Activated CD8-positive, alpha-beta memory T cell treated with anti-CD3 and anti-CD28 coated beads for 1 hour (primary cell): ENCODE results near the gene CHAD.
"Not testable (repeated sequence)": the region's sequence is repeated elsewhere in the genome, so short reads cannot be mapped to it uniquely, and the experiment has no call there.

Source experiments
- DNase-seq, 2 donors: peaks; one replicate each; pipeline ENCODE4 v3.0.0-alpha.2; 2020; ENCODE audit warnings: low read depth in 1 of 2; ENCODE audit errors: extremely low read depth in 1 of 2

CHAD gene

DNA sequence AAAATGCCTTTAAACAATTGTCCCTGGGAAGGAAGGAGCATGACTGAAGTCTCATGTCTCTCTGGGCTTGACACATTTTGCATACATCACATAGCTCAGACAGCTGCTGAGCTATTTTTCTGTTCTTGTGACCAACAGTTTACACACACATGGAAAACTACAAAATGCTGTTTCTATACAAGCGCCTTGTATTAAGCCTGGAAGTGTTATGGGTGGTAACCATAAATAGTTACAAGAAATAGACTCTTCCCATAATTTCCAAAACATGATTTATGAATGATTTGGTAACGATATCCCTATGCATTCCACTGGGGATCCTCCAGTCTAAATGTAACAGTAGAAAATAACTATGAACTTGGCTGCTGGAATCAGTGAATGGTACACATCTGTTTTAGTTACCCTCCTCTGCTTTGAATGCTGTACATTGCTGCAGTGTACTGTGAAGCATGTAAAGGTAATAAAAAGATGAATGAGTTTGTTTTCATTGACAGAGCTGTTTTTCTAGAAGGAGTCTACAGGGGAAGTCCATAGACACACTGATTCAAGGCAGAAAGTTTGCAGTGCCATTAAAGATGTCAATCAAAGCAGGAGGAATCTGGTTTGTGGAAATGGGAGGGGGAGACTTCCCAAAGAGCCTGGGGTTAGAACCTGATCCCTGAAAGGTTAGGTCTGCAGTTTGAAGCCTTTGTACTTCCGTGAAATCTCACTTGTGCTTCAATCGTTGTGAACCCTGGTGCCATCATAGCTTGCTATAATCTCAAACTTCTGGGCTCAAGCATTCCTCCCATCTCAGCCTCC lies 37.7 kb downstream of the CHAD start:
- no peak for DNase-seq

DNA sequence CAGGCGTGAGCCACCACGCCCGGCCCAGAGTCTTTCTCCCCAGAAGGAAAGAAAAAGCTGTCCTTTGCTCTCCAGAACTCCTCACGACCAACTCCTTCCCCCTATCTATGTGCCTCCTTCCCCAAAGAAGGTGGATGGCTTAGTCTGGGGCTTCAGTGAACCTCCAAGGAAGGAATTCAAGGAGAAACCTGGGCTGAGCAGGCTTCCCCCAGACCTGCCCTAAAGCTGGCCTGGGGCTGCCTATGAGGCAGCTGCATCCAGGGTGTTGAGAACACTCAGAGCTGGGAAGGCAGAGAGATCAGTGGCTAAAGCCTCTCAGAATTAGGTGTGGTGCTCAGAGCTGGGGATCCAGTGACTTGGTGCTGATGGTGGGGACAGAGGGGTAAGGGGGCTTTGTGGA lies 38.9 kb downstream of the CHAD start:
- DNase-seq = no peak

DNA sequence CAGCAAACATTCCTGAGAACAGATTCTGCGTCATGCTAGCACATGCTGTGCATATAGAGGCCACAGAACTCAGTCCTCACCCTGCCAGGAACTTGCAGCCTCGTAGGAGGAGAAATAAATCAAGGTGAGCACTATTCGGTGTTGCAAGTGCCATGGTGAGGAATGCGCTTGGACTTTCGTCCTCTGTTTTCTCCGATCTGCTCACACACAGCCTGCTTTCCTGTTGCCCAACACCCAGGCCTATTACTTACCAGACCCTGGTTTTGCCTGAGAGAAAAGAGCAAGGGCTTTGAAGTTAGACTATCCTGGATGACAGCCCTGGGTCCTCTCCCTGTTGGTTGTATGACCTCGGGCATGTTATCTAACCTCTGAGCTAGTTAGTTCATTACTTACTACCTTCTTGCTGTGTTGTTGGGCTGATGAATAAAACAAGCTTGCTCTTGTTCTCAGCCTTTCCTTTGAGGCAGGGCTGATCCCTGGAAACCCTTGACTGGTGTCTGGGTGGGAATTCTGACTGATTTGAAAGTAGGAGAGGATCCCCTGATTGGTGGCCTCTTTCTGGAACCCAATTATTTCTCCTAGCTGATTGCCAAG lies 39.8 kb downstream of the CHAD start:
- no peak for DNase-seq

DNA sequence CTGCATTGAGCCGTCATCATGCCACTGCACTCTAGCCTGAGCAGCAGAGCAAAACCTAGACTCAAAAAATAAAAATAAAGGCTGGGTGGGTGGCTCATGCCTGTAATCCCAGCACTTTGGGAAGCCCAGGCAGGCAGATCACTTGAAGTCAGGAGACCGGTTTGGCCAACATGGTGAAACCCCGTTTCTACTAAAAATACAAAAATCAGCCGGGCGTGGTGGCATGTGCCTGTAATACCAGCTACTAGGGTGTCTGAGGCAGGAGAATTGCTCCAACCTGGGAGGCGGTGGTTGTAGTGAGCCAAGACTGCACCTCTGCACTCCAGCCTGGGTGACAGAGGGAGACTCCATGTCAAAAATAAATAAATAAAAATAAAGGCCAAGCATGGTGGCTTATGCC lies 40.6 kb downstream of the CHAD start:
- DNase-seq = not testable (repeated sequence)

DNA sequence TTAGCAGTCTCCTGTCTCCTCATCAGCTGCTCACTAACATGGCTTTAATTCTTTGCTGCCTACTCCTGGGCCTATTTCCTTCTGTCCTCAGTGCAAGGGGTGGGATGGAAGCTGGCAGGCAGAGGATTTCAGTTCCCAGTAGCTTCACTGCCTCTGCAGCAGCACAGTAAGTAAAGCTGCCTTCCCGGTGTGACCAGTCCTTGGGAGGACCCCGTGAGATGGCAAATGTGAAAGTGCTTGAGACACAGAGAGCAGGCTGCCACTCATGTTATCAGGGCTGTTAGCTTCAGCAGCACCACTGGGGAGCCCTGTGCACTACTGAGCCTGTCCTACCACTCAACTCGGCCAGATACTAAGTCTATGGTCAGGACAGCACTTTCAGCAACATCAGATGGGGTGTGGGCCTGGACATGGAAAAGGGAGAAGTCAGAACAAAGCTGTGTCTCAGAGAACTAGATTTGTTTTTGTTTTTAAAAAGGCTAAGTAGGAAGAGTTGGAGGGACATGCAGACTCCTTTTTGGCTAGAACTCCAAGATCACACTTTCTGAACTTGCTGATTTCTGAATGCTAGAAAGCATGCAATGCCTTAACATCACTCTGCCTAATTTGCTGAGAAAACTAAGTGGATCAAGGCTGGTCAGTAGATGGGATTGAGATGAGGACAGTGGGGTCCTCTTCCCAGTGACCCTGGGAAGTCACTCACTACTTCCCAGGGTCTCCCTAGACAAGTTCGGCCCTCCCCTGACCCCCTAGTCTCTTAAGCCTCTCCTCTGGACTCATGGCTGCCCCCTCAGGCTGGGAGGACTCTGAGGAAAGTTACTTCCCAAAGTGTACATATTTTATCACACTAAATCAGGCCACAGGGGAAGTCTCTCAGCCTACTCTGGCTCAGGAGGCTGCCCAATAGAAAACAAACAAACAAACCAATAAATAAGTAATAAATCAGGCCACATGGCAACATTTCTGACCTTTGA lies 41.6 kb downstream of the CHAD start:
- DNase-seq = no peak

DNA sequence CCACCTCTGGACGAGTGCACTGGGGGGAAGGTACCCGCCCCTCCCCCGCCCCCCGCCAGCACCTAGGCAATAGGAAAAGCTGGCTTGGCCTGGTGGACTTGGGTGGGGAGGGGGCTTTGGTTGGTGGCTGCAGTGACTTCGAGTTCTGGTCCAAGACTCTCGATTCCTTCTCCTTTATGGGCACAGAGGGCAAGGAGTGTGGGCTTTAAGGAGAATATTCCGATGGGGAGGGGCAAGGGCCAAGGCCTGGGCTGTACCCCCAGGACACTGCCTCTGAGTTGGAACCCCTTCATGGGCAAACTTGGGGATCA lies 42.3 kb downstream of the CHAD start:
- no peak for DNase-seq

DNA sequence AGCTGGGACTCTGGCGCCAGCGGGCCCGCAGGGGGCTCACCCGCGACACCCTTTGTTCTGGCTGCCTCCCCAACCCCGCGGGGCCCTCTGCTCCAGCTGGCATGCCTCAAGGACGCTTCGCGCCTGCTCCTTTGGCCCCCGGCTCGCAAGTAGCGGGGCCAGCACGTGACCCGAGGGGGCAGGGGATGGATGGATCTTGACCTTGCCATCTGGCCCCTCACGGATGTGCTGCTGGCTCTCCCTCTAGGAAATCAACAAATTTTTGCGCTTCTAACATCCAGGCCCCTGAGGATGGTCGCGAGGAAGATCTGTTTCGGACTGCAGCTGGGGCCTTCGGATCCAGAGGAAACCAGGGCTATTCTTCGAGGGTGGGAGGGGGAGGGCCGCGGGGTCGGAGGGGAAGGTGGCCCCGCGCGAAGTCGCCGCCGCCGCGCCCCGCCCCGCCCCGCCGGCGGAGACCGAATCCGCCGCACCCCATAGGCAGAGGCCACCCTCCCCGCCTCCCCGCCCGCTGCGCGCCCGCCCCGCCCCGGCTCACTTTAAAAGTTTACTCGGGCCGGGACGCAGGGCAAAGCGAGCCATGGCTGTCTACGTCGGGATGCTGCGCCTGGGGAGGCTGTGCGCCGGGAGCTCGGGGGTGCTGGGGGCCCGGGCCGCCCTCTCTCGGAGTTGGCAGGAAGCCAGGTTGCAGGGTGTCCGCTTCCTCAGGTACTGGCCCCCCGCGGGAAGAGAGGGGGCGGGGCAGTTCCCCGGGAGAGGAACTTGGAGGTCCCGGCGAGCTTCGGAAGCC lies 42.8 kb downstream of the CHAD start, which contains the start of gene ACSF2:
Gene ACSF2 (plus strand): TSS at position 537 of the 790 bp plus-strand sequence. CDS start 44 bp downstream, at position 581.
- DNase-seq = peak in 1 of 2 donors; percentile 62

DNA sequence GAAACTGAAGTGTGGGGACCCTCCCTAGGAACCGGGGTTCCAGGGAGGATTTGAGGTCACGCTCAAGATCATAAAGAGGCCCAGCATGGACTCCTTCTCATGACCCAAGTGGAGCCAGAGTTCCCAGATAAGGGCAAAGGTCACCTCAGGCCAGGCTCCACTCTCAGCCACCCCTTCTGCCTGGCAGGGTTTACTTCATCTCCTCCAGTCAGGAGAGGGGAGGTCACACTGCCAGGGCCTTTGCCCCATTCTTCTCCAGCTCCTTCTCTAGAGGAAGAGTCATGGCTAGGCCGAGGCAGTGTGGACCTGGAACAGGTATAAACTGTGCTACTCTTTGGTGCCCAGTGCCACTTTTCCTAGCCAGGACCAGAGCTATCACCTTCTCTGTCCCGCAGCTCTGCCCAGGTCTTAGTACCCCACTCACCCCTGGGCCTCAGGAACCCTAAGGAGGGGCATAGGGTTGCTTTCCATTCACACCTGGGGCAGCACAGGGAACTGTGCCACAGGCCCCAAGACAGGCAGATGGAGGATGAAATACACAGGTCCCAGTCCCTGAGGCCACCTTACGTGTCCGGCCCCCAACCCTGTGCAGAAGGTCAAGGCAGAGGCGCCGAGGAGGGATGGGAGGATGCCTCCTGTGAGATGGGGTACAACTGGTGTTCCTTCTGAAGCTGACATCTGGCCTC lies 43.5 kb downstream of the CHAD start:
- no peak for DNase-seq

DNA sequence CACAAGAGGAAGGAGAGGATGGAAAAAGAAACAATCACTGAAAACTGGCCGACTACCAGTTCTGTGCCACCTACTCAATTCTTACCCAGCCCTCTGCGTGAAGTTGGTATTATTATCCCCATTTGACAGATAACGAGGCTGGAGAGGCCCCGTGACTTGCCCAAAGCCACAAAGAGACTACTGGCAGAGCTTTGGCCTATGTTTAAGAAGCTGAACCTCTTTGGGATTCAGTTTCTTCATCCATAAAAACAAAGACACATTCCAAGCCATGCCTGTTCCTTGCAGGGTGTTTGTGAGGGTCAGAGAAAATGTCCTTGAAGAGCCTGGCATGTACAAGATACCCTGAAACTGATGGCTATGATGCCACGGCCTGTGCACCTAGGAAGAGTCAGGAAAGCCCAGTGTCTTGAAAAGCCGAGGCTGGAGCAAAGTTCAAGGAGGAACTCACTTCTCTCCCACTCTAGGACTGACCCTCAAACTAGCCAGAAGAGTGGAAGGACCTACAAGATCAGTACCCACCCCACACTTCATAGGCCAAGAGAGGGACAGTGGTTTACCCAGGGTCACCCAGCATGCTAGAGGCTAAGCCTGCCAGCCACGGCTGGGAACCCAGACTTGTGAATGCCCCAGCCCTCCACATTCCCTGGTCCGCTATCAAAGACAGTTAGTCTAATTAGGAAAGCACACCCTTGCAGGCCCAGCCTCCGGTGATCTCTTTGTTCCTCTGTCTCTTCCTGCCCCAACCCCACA lies 44.3 kb downstream of the CHAD start:
- no peak for DNase-seq

DNA sequence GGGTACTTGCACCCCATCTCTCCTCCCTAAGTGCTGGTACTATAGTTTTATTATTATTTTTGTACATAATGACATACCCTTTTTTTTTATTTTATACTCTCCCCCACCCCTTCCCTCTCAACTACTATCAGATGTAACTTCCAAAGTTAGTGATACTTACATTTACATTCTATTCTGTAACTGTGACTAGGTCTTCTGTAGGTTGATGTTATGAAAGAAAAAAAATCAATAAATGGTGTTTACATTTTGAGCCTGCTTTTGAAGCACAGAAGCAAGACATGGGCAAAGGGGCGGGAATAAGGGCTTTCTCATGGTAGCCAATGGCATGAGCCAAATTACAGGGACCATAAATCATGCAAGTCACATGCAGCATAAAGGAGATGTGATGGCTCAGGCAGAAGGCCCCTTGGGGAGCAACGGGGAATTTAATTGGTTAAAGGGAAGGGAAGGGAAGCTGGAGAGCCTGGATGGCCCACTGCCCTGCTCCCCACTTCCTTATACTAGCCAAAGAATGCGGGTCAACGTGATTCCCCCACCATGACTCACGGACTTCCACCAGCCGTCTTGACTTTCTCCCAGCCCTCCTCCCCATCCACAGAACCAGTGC lies 45.0 kb downstream of the CHAD start:
- DNase-seq = no peak

DNA sequence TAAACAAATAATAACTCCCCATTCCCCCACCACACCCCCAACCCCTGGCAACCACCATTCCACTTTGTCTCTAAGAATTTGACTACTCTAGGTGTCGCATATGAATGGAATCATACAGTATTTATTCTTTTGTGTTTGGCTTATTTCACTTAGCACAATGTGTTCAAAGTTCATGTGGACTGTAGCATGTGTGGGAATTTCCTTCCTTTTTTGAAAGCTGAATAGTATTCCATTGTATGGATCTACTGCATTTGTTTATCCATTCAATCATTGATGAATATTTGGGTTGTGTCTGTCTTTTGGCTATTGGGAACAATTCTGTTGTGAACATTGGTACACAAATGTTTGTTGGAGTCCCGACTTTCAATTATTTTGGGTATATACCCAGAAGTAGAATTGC lies 45.9 kb downstream of the CHAD start:
- DNase-seq = no peak

DNA sequence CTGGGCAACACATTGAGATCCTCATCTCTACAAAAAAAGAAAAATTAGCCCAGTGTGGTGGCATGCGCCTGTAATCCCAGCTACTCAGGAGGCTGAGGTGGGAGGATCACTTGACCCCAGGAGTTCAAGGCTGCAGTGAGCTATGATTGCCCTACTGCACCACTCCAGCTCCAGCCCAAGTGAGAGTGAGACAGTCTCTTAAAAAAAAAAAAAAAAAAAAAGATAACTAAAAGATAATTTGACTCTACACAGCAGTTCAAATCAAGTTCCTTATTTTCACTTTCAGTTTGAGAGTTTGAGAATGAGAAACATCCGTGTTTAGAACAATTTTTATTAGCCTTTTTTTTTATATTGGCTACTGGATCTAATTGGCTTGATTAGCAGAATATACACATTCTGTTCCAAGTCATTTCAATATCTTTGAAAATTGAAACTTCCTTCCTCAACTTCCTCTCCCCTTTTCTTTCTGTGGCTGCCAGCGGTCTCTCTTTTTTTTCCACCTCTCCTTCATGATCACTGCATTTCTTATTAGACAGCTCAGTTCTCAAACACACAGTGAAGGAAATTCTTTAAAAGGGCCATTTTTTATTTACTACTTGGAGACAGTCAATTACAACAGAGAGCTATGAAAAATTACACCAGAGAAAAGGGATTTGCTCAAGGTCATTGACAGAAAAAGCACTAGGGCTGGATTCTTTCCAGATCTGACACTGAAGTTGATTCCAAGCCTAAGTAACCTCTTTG lies 47.2 kb downstream of the CHAD start:
- DNase-seq = no peak

DNA sequence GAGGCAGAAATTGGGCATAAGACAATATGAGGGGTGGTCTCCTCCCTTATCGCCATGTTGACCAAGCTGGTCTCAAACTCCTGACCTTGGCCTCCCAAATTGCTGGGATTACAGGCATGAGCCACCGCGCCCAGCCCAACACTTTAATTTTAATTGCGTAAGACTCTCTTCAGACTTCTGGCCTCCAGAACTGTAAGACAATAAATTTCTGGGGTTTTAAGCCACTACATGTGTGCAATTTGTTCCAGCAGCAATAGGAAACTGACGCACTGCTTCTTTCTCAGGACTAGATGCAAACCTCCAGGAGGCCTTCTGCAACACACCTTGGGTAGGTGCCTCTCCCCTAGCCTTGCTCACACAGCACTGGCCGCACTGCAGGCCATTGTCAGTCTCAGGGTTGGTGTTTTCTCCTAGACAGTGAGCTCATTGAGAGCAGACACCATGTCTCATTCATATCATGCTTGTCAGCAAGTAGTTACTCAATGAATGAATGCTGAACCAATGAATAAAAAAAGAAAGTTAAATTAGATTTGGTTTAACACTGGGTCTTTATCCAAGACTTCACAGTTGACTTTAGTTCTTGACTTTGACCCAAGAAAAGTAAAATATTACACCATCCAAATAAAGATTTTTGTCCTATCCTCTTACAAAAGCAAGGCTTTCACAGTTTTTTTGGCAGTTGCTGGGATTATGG lies 48.1 kb downstream of the CHAD start:
- no peak for DNase-seq

DNA sequence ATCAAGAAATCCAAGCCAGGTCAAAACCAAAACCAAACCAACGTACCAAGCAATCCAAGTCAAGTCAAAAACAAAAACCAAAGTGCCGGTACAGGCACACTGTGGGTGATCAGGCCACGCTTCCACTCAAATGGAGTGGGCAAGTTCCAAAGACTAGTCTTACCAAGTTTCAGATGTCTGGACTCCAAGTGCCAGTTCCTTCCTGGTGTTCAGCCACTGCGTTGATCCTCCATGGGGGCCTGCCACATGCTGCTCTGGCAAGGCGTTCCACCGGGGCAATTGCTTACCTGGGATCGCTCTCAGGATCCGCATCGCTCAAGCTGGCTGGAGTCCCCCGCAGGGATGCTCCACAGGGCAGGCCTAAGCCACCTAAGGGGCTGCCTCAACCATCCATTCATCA lies 49.1 kb downstream of the CHAD start:
- DNase-seq = not testable (repeated sequence)

DNA sequence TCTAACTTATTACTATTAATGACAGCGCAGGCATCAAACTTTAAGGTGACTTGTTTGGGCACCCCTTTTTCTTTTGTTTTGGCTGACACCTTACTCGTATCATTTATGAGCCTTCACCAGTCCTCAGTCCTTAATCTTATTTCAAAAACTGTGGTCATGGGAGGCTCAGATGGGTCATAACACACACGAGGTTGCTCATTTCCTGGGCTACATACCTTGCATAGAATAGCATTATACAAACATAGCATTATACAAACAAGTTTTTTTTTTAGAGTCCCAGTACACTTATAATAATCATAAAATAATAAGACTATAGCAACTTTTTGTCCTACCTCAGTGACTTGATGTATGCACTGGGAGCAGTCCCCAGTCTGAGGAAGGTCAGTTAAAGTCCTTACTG lies 53.9 kb downstream of the CHAD start:
- no peak for DNase-seq
